SIG-M5 treated with dmso at 0.1 percent for 504 hours (cell line): ENCODE results near the gene WDR18.

Source experiments
- DNase-seq: peaks from one replicate; lab custom pipeline; 2025; ENCODE audit not compliant: unreplicated experiment; lab: John Stamatoyannopoulos, UW

WDR18 gene

GRCh38 chr19:1041272-1041834 lies 57.2 kb downstream of the WDR18 start:
- no peak for DNase-seq

DNA sequence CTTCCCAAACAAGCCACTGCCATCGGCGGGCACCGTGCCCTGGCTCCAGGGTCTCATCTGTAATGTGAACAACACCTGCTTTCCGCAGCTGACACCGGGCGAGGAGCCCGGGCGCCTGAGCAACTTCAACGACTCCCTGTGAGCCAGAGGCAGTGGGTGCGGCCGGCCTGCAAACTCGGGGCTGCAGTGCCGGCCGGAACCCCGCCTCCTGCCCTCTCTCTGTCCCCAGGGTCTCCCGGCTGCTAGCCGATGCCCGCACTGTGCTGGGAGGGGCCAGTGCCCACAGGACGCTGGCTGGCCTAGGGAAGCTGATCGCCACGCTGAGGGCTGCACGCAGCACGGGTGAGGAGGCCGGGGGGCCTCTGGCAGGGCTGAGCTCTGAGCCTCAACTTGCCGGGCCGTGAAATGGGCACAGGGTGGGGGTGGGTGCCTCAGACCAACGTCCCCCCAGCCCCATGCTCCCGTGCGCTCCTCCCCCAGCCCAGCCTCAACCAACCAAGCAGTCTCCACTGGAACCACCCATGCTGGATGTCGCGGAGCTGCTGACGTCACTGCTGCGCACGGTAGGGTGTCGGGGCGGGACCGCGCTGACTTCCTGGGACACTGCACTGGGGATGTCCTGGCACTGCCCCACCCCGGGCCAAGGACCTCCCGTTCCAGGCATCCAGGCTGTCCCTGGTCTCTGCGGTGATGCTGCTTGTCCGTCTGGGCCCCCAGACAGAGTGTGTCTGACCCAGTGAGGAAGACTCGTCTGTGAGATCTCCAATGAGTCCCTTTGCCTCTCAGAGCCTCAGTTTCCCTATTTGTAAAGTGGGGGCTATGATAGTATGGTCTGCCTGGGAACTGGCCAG lies 57.9 kb downstream of the WDR18 start:
- no peak for DNase-seq

DNA sequence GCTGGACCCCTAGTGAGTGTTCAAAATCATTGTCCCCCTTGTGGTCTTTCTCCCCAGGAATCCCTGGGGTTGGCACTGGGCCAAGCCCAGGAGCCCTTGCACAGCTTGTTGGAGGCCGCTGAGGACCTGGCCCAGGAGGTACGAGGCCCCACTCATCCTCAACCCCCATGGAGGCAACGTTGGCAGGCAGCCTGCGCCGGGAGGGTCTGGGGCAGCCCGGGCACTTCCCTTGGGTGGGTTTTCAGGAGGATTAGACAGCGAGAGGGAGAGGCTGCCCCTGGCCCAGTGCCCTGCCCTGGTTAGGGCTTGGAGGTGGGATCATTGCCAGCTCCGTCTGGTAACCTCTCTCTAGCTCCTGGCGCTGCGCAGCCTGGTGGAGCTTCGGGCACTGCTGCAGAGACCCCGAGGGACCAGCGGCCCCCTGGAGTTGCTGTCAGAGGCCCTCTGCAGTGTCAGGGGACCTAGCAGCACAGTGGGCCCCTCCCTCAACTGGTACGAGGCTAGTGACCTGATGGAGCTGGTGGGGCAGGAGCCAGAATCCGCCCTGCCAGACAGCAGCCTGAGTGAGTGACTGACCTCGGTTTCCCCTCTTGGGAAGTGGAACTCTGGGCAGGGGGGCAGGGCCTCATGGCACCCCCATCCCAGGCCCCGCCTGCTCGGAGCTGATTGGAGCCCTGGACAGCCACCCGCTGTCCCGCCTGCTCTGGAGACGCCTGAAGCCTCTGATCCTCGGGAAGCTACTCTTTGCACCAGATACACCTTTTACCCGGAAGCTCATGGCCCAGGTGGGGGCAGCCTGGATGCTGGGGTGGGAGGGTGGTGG lies 58.8 kb downstream of the WDR18 start:
- DNase-seq = no peak
